Hematopoietic multipotent progenitor cell treated with erythropoietin and hydrocortisone succinate and interleukin-3 and kit ligand, for 6 days (in vitro differentiated cells): ENCODE measurements around the gene CTDNEP1.
A peak's percentile ranks its signal among the peaks of the same experiment; 100 is the strongest.

Experiments used
- DNase-seq: peaks from one replicate; pipeline ENCODE4 v3.0.0-alpha.2; 2015

Gene CTDNEP1

GRCh38 chr17:7226721-7227710 lies 24.5 kb downstream of the CTDNEP1 start:
- no peak for DNase-seq

- no peak for DNase-seq
Observed at GRCh38 chr17:7225711-7226331, 25.7 kb downstream of the CTDNEP1 start.

- no peak for DNase-seq
Observed at GRCh38 chr17:7224661-7225111, 26.8 kb downstream of the CTDNEP1 start.

- DNase-seq, result no peak
Observed at GRCh38 chr17:7224110-7224509, 27.4 kb downstream of the CTDNEP1 start.

- no peak for DNase-seq
Observed at GRCh38 chr17:7223375-7223774, 28.2 kb downstream of the CTDNEP1 start.

- no peak for DNase-seq
Observed at GRCh38 chr17:7222972-7223292, 28.6 kb downstream of the CTDNEP1 start.

GRCh38 chr17:7222093-7222971 lies 29.2 kb downstream of the CTDNEP1 start:
- no peak for DNase-seq

- DNase-seq, result no peak
Observed at GRCh38 chr17:7221278-7222092, 30.0 kb downstream of the CTDNEP1 start.

- DNase-seq, result peak; percentile 90
Observed at GRCh38 chr17:7220593-7221277, 30.8 kb downstream of the CTDNEP1 start.

- DNase-seq, result peak; percentile 92
Observed at GRCh38 chr17:7219812-7220592, 31.5 kb downstream of the CTDNEP1 start, which contains the start of the genes ACADVL and DLG4. Gene ACADVL, plus strand, starts transcription at chr17:7219938. Its CDS starts 47 bp downstream, at chr17:7219985. Gene DLG4, minus strand, starts transcription at chr17:7219836.

GRCh38 chr17:7219229-7219811 lies 32.2 kb downstream of the CTDNEP1 start:
- DNase-seq, result no peak

GRCh38 chr17:7218758-7219157 lies 32.8 kb downstream of the CTDNEP1 start:
- DNase-seq, result no peak

- DNase-seq, result peak; percentile 30
Observed at GRCh38 chr17:7218166-7218565, 33.4 kb downstream of the CTDNEP1 start.

GRCh38 chr17:7217113-7217987 lies 34.2 kb downstream of the CTDNEP1 start:
- peak; percentile 86 for DNase-seq

- peak; percentile 41 for DNase-seq
Observed at GRCh38 chr17:7216242-7217112, 35.1 kb downstream of the CTDNEP1 start.

GRCh38 chr17:7215652-7216180 lies 35.8 kb downstream of the CTDNEP1 start:
- DNase-seq, result peak; percentile 26

- DNase-seq, result no peak
Observed at GRCh38 chr17:7215136-7215638, 36.3 kb downstream of the CTDNEP1 start.
